B cell (primary cell): ENCODE results near the gene NRK. TPM values are rescaled to one million over a fixed set of nuclear protein-coding genes. Genes with fewer than 3 reads are reported as not detected.

ENCODE experiments used
- ATAC-seq: fragments of 200-7000 bp; cut with Tn5 transposase; one replicate; pipeline ENCODE4 v1.10.0; 2021; ENCODE audit warnings: low read depth, mild to moderate bottlenecking, moderate number of reproducible peaks, moderate library complexity
- CTCF ChIA-PET: fragments of 350-600 bp; sonication (Branson Sonifier 250); formaldehyde crosslinking; loops from one replicate; lab custom pipeline; 2021; ENCODE audit warnings: antibody characterized with exemption, inconsistent platforms; lab: Charles Lee
- POLR2A ChIA-PET: fragments of 350-600 bp; sonication (Branson Sonifier 250); formaldehyde crosslinking; loops from one replicate; lab custom pipeline; 2021; ENCODE audit warnings: antibody characterized with exemption; lab: Charles Lee
- DNase-seq: peaks from one replicate; pipeline ENCODE4 v3.0.0; 2013
- H2AFZ ChIP-seq: 2 replicates; pipeline ENCODE4 v1.6.1; 2012; ENCODE audit warnings: mild to moderate bottlenecking, low read depth, low read length; ENCODE audit not compliant: insufficient read depth, poor library complexity, severe bottlenecking
- H3K27ac ChIP-seq, 2 donors: 1 replicate in 1 of 2; 2 replicates in 1 of 2; pipeline ENCODE4 v1.5.1; 2012 to 2013; ENCODE audit warnings: low read length in 2 of 2, mild to moderate bottlenecking in 2 of 2, moderate library complexity in 1 of 2
- H3K27me3 ChIP-seq, 4 experiments: fragments of 200-600 bp in 1 of 4; sonication (generic) in 1 of 4; replicated peaks in 1 of 4; 1 replicate in 2 of 4; 2 replicates in 2 of 4; pipeline versions ENCODE4 v1.6.1 to v1.7.0; 2013 to 2016; ENCODE audit warnings: low read length in 3 of 4, mild to moderate bottlenecking in 2 of 4, mixed read lengths in 1 of 4, moderate library complexity in 1 of 4; ENCODE audit not compliant: insufficient read depth in 4 of 4, control insufficient read depth in 3 of 4; ENCODE audit errors: control extremely low read depth in 1 of 4
- H3K36me3 ChIP-seq, 2 experiments: replicated peaks in 1 of 2; 1 replicate in 1 of 2; 2 replicates in 1 of 2; pipeline versions ENCODE4 v1.6.1 to v1.7.1; 2013; ENCODE audit warnings: low read length in 1 of 2; ENCODE audit not compliant: insufficient read depth in 2 of 2, control insufficient read depth in 1 of 2; ENCODE audit errors: control extremely low read depth in 1 of 2, extremely low read depth in 1 of 2
- H3K4me1 ChIP-seq, 2 donors: fragments of 200-600 bp in 1 of 2; sonication (generic) in 1 of 2; 1 replicate in 1 of 2; 2 replicates in 1 of 2; pipeline versions ENCODE4 v1.5.1 to v1.6.1; 2013 to 2017; ENCODE audit warnings: low read length in 2 of 2; ENCODE audit not compliant: control insufficient read depth in 2 of 2, insufficient read depth in 2 of 2
- H3K4me2 ChIP-seq: replicated peaks from 2 replicates; pipeline ENCODE3; 2012; ENCODE audit warnings: mild to moderate bottlenecking, low read depth, low read length; ENCODE audit not compliant: poor library complexity, severe bottlenecking
- H3K4me3 ChIP-seq, 5 experiments: fragments of 200-600 bp in 1 of 5; sonication (generic) in 1 of 5; 1 replicate in 3 of 5; 2 replicates in 2 of 5; pipeline versions ENCODE4 v1.5.1 to v1.7.0; 2011 to 2016; ENCODE audit warnings: low read length in 4 of 5, mild to moderate bottlenecking in 4 of 5, low read depth in 2 of 5, control low read depth in 1 of 5, moderate library complexity in 1 of 5; ENCODE audit not compliant: insufficient read depth in 1 of 5; ENCODE audit errors: control extremely low read depth in 1 of 5, extremely low read depth in 1 of 5
- H3K79me2 ChIP-seq: fragments of 200-600 bp; sonication (generic); one replicate; pipeline ENCODE4 v1.6.0; 2016; ENCODE audit warnings: low read length; ENCODE audit not compliant: control insufficient read depth, insufficient read depth
- H3K9ac ChIP-seq: fragments of 200-600 bp; sonication (generic); 2 replicates; pipeline ENCODE4 v1.6.1; 2017; ENCODE audit warnings: mild to moderate bottlenecking, low read length, moderate library complexity
- H3K9me3 ChIP-seq, 3 donors: one replicate each; pipeline versions ENCODE4 v1.6.1 to v1.7.1; 2013; ENCODE audit warnings: low read length in 2 of 3; ENCODE audit not compliant: control insufficient read depth in 2 of 3, insufficient read depth in 1 of 3; ENCODE audit errors: control extremely low read depth in 1 of 3
- H4K20me1 ChIP-seq: 2 replicates; pipeline ENCODE4 v1.6.0; 2012; ENCODE audit warnings: mild to moderate bottlenecking, low read length; ENCODE audit not compliant: insufficient read depth, control insufficient read depth, poor library complexity, severe bottlenecking
- H3K27ac Mint-ChIP-seq: one replicate; pipeline ENCODE4 v1.8.0; 2021; ENCODE audit warnings: mixed read lengths
- H3K27me3 Mint-ChIP-seq: one replicate; pipeline ENCODE4 v1.8.0; 2021; ENCODE audit warnings: mixed read lengths
- H3K4me1 Mint-ChIP-seq: one replicate; pipeline ENCODE4 v1.8.0; 2021; ENCODE audit warnings: mixed read lengths
- H3K4me3 Mint-ChIP-seq: one replicate; pipeline ENCODE4 v1.8.0; 2021; ENCODE audit warnings: mixed read lengths
- H3K9me3 Mint-ChIP-seq: one replicate; pipeline ENCODE4 v1.8.0; 2022; ENCODE audit warnings: mixed read lengths; ENCODE audit not compliant: insufficient read depth
- CTCF ChIP-seq: fragments of 200-600 bp; IDR thresholded peaks from one replicate; pipeline ENCODE4 v1.8.0; 2022; ENCODE audit warnings: antibody characterized with exemption, mild to moderate bottlenecking
- EZH2 ChIP-seq: IDR thresholded peaks from 2 replicates; pipeline ENCODE4 v1.6.1; 2012; ENCODE audit warnings: borderline replicate concordance, low read depth, mild to moderate bottlenecking, moderate library complexity, low read length; ENCODE audit not compliant: insufficient read depth, poor library complexity, severe bottlenecking
- WGBS: methylation state at CpG from one replicate; pipeline ENCODE4 v1.1.5; 2013; ENCODE audit warnings: missing lambda C conversion rate; ENCODE audit not compliant: insufficient coverage; 5-methylcytosine and 5-hydroxymethylcytosine counted together
- intact Hi-C: fragments of 100-400 bp; cut with micrococcal nuclease; formaldehyde crosslinking; loops from one replicate; pipeline ENCODE4 v1.10.0; 2022
- polyA plus RNA-seq: library from polyadenylated mRNA; depleted of rRNA; stranded (reverse); fragments of >200 nt; gene quantifications from 2 replicates; pipeline ENCODE4 v1.2.3, GENCODE V29; 2012
- total RNA-seq, 2 donors: library from RNA; stranded (reverse); fragments of 120-200 nt in 1 of 2; gene quantifications; 1 replicate in 1 of 2; 2 replicates in 1 of 2; pipeline versions ENCODE4 v1.2.3 to v1.2.4, GENCODE V29; 2013 to 2022

Gene NRK
- total and polyA plus RNA-seq, 2 donors (not counting 1 experiment from before 2014, with no cell fraction given), result not detected

GRCh38 chrX:106005684-106006083 is 183.3 kb downstream of the NRK start:
- Histone ChIP-seq H3K9ac (no peak overlapping the region), H2AFZ (no peak overlapping the region), H3K79me2 (no peaks in the 10 kb centered on the region), H3K27ac (no peak overlapping the region), H3K9me3 (no peaks in the 10 kb centered on the region), H3K4me3 (no peak overlapping the region), H3K27me3 (no peaks in the 10 kb centered on the region), H3K36me3 (no peaks in the 10 kb centered on the region), H4K20me1 (no peaks in the 10 kb centered on the region), H3K4me1 (no peaks in the 10 kb centered on the region), H3K4me2 (no peak overlapping the region)
- DNase-seq (no peak), ATAC-seq (no peak)
- Mint-ChIP-seq H3K4me3 (no peak overlapping the region), H3K9me3 (peaks cover 2% of the 10 kb centered on the region), H3K27ac (no peak overlapping the region), H3K27me3 (no peaks in the 10 kb centered on the region), H3K4me1 (no peaks in the 10 kb centered on the region)
- TF ChIP-seq EZH2, result no peak
- no peak for TF ChIP-seq CTCF
- POLR2A ChIA-PET, result no interaction called here
- WGBS, result no CpG with 5 or more reads among the region's 2 CpGs
- CTCF ChIA-PET, result no interaction called here
- intact Hi-C loops, result no loop called here

DNA sequence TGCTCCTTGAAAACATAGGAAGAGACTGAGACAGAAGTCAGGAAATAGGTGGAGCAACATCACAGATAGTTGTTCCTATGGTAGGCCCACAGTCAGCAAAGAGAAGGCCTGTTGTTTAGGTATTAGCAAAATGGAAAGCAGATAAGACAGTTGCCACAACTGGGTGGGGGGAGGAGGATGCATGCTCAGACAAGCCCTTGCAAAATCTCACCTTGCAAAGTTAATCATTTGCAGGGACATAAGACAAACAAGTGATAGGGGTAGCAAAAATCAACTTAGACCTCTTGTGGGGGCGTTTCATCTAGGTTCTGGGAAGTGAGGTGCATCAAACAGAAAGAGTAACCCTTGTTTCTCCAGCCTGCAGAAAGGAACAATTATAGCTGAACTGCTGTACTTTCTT is 185.5 kb downstream of the NRK start:
- intact Hi-C loops, result no loop called here
- no peaks in the 10 kb centered on the region for H3K27me3 ChIP-seq
- no peak overlapping the region for H3K4me2 ChIP-seq

More for the DNA sequence above, 185.5 kb downstream of the NRK start:
- H4K20me1 ChIP-seq, result no peaks in the 10 kb centered on the region
- ChIA-PET POLR2A (no interaction called here), CTCF (no interaction called here)
- Mint-ChIP-seq H3K4me1 (no peaks in the 10 kb centered on the region), H3K27ac (no peak overlapping the region), H3K9me3 (peaks cover 2% of the 10 kb centered on the region), H3K27me3 (no peaks in the 10 kb centered on the region), H3K4me3 (no peak overlapping the region)
- no peaks in the 10 kb centered on the region for H3K36me3 ChIP-seq
- no peak overlapping the region for H2AFZ ChIP-seq
- DNase-seq, result no peak
- no peak for ATAC-seq
- no peak for TF ChIP-seq EZH2
- no peak for TF ChIP-seq CTCF
- H3K4me3 ChIP-seq, result no peak overlapping the region
- no peak overlapping the region for H3K27ac ChIP-seq
- no CpG with 5 or more reads among the region's 1 CpG for WGBS
- no peaks in the 10 kb centered on the region for H3K79me2 ChIP-seq
- no peaks in the 10 kb centered on the region for H3K4me1 ChIP-seq
- peaks cover 0 to 3% (median 0%) of the 10 kb centered on the region in 3 donors for H3K9me3 ChIP-seq
- H3K9ac ChIP-seq, result no peak overlapping the region

Other genes starting within 250 kb of the NRK start
- not detected in 2 replicates for gene SERPINA7, start 216.2 kb downstream of the NRK start, total RNA-seq
- not detected in 2 replicates for gene SERPINA7, start 216.2 kb downstream of the NRK start, polyA plus RNA-seq